Stimulated activated CD8-positive, alpha-beta memory T cell treated with anti-CD3 and anti-CD28 coated beads, Interleukin-12 subunit alpha, Interleukin-12 subunit beta, amount 100 ng/mL, for 24 hours (primary cell): Measurements from ENCODE around the gene ZFYVE28.

Source experiments
- DNase-seq: peaks from one replicate; pipeline ENCODE4 v3.0.0-alpha.2; 2020; ENCODE audit errors: extremely low read depth

The ZFYVE28 gene

DNA sequence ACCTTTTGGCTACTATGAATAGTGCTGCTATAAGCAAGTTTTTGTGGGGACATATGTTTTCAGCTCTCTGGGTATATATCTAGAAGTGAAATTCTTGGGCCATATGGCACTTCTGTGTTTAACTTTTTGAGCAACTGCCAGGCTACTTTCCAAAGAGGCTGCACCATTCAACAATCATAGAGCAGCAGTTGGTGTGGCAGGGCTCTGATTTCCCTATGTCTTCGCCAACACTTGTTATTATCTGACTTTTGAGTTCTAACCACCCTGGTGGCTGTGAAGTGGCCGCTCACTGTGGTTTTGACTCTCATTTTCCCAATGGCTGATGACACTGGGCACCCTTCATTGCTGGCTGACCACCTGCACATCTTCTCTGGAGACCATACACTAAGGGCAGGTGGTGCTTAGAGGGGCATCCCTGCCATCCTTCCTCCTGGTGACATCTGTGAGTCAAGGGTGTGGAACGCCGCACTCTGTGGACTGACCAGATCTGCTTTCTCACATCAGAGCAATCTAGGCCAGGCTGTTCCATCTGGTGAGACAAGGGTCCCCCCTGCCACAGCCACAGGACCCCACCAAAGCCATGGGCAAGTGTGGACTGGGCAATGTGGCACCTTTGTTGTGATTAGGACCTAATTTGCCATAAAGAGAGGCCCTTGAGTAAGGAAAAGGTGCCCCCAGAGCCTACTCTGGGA is 49.6 kb downstream of the ZFYVE28 start:
- no peak for DNase-seq

DNA sequence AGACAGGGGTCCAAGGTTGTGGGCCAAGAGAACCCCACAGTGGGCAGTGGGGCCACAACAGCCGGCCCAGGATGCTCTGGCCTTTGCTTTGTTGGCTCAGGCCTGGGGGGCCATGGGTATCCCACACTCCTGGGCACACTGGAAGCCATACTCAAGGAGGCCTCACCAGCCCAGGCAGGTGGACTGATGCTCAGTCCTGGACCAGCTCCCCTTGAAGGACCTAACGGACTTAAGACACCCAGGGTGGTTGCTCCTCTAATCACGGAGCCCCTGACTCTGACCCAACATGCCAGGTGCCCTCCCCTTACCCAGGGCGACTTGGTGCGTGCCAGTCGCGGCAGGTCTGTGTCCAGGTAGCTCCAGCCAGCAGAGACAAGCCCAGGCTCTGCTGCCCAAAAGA is 50.8 kb downstream of the ZFYVE28 start:
- no peak for DNase-seq

DNA sequence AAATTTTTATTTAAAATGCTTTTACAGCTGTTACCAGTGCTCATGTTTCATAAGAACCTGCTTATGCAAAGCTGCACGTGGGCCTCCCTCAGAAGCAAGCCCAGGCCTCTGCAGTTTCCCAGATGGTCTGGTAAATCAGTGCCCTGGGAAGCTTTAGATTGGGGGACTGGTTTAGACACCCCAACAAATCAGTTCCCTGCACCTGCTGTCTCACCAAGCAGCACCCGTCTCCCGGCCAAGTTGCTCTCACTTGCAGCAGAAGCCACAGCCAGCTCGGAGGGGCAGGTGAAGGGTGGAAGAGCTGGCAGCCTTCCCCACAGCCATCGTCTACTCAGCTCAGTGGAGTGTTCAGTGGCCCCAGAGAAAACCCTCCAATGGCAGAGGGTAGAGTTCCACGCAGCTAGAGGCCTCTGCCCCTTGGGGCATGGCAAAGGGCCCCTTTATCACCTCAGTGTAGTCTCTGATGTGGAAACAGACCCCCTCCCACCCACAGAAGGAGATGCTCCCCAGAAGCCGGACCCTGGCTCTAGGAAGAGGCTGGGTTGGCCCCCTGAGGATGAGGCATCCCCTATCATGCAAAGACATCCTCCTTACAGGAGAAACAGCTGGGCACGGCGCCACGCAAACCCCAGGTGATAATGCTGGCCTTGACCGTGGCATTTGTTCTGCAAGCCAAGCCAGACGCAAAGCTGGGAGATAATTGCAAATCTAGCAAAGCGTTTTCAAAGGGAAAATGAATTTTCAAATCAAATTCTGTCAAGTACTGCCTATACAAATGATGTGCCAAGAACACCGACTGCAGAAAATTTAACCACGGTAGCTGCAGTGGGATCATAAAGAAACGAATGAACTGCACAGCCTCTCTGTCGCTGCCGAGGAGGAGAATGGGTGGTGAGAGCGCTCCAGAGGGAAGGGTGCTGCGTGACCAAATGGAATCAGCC is 51.9 kb downstream of the ZFYVE28 start:
- no peak for DNase-seq

DNA sequence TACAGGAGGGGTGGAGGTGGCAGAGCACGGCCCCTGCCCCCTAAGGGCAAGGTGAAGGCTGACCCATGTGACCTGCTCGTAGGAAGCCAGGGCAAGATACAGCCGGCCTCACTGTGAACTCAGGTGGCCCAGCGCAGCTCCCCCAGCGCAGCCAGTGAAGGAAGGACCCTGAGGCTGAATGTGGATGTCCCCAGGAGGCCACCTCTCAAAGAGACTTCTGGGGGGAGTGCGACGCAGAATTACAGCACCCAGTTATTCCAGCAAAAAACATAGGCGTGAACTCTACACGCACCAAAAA is 52.6 kb downstream of the ZFYVE28 start:
- no peak for DNase-seq

DNA sequence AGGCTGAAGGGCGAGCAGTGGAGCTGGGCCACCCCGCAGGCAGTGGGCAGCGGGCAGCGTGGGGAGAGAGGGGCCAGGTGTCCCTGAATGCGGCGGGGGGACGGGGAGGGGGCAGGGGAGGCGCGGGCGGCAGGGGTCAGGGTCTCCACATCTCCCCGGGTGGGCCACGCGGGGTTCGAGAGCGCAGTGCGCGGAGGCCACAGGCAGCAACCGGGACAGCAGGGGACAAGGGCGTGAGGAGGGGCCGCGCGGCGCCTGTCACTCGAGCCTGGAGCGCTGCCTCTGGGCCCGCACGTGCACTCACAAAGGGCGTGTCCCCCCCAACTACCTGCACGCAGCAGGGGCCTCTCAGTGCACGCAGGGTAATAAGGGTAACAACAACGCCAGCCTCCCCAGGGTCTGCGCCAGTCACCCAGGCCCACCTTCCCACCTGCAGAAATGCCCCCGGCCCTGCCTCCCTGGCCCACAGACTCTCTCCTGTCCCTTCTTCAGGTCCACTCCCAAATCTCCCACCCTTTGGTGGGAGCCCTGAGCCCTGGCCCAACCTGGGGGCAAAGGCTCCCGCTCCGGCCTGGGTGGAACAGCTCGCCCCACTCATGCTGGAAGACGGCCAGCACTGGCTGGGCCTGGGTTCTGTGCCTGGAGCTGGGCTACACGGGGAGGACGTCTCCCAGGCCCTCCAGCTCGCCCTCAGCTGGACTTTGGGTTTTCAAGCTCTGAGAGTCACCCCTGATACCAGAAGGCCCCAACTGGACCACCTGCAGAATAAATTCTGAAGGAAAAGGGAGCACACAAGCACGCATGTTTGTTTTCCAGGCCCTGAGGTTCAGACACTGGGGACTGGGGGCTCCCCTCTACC is 53.2 kb downstream of the ZFYVE28 start:
- no peak for DNase-seq

DNA sequence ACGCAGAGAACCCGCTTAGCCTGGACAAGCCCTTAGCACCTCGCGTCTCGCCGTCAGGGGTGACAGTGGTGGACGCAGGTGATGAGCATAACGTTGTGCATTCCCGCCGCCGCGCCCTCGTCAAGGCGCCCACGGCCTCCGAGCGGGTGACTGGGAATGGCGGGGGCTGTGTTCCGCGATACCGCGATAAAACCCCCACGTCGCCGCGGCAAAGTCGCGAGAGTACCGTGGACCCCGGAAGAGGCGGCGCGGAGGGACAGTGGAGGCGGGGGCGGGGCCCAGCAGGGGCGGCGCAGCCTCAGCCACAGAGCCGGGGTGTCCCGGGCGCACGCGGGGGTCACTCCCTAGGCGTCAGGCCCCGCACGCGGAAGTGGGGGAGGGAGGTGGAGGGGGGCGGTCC is 53.8 kb downstream of the ZFYVE28 start:
- DNase-seq: peak; percentile 17

- no peak for DNase-seq
Observed at GRCh38 chr4:2363951-2364653, 54.3 kb downstream of the ZFYVE28 start.

DNA sequence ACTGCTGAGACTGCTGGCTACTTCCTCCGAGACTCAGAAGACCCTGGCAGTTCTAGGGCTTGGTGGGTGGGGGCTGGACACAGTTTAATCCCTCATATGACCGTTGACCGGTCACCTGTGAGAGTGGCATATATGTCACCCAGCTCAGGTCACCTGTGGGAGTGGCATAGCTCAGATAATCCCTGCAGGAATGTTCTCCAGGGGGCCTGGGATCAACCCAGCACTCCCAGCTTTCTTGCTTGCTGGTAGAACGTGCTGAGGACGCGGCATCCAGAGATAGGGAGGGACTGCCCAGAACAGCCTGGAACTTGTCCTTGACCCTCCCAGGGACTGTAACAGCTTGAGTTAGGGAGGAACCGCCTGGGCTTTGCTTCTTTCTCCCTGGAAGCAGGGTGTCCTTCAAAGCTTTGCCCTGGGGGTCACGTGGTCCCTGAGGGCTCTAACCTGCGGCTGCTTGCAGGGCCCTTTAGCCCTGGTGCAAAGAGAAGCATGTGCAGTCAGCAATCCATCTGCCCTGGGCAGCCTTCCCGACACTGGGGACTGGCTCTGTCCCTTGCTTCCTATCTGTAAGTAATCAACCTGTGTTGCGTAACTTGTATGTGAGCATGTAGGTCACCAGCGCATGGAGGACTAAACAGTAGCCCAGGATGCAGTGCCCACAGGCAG is 55.3 kb downstream of the ZFYVE28 start:
- DNase-seq: no peak

- DNase-seq: no peak
Observed at GRCh38 chr4:2362266-2363055, 56.0 kb downstream of the ZFYVE28 start.

DNA sequence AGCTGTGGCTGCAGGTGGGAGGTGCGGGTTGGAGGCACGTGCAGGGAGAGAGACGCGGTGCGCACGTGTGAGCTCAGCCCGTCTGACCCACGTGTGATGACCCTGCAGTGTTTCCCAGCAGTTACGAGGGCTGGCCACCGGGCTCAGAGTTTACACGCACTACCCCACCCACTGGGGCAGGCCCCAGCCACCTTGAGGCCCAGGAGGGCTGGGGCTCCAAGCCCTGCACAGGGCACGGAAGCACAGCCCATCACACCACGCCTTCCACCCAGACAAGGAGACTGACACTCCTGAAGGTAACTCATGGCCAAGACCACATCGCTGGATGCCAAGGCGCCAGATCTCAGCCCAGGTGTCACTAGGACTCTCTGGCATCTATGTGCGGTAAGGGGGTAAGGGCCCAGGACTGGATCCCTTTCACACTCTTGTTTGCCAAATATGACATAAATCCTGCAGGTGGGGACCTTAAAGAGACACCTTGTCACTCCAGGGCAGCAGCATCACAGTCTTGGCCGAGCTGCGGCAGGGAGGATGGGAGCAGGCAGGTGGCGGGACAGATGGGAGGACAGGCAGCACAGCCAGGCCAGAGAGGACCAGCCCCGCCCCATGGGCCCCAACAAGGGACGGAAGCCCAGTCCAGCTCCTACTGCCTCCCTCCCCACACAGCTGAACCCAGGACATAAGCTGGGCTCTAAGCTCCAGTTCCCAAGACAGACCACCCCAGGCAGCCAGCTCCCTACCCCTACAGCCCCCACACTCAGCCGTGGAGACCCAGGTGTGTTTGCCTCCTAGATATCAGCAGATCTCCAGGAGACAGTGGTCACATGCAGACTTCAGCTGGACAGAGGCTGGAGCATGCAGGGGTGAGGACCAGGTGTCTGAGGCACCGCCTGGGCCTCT is 56.8 kb downstream of the ZFYVE28 start:
- no peak for DNase-seq

DNA sequence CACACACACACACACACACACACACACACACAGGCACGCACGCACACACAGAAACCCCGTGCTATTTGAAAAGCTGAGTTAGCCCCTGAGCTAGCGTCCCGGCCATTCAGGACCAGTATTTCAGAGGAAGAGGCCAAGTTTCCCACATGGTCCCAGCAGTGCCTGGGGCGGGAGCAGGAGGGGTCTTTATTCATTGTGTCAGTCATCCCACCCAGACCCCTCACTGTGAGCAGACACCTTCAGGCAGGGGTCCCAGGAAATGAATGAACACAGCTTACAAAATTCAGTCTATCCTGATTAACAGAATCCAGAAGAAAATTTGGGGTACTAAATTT is 58.1 kb downstream of the ZFYVE28 start:
- DNase-seq: no peak

GRCh38 chr4:2359591-2360395 is 58.7 kb downstream of the ZFYVE28 start:
- no peak for DNase-seq

GRCh38 chr4:2357821-2358745 is 60.4 kb downstream of the ZFYVE28 start:
- DNase-seq: no peak

DNA sequence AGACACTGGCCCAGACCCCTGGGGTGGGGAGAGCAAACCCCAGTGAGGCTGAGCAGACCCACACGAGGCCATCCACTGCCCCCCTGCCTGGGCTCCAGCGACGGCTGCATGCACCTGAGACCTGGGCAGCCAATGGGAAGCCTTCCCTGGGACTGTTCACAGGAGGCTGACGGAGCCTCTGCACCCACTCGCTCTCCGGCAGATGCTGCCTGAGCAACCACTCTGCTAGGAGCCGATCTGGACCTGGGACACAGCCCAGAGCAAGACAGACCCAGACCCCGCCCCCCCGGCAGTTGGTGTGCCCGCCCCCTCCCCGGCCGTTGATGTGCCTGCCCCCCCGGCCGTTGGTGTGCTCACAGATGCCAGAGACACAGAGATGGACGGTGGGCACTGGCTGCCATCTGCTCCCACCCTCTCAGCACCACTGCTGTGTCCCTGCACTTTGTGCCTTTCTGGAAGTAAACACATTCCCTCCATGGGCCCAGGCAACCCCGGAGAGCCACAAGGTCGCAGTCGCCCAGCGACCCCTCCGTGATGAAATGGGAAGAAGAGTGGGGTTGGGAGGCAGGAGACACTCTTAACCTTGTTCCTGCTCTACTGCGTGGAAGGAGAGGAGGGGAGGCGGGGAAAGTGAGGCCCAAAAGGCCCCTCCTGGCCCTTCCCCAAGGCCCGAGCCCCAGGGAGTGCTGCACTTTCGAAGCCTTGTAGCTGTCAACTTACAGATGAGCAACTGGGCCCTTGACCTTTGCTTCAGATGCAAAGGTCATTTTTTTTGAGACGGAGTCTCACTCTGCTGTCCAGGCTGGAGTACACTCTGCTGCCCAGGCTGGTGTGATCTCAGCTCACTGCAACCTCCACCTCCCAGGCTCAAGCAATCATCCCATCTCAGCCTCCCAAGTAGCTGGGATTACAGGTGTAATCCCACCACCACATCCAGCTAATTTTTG is 62.0 kb downstream of the ZFYVE28 start:
- DNase-seq: no peak

- no peak for DNase-seq
Observed at GRCh38 chr4:2354760-2355159, 63.7 kb downstream of the ZFYVE28 start.

GRCh38 chr4:2354118-2354517 is 64.3 kb downstream of the ZFYVE28 start:
- no peak for DNase-seq
